HG03039 (cell line): ENCODE data around the gene PFKL.
"Not testable (repeated sequence)": the region's sequence is repeated elsewhere in the genome, so short reads cannot be mapped to it uniquely, and the experiment has no call there.

Source experiments
- ATAC-seq: cut with Tn5 transposase; IDR thresholded peaks from one replicate; pipeline ENCODE4 v1.9.1; 2021; ENCODE audit warnings: mild to moderate bottlenecking, moderate library complexity; ENCODE audit not compliant: unreplicated experiment

PFKL gene

GRCh38 chr21:44337941-44338895 is 38.4 kb downstream of the PFKL start:
- no peak for ATAC-seq

GRCh38 chr21:44338971-44339910 is 39.4 kb downstream of the PFKL start, which contains the start of gene CFAP410:
Gene CFAP410 (minus strand): TSS chr21:44339390. CDS start chr21:44339194, 196 bp downstream.
- peak; percentile 74 for ATAC-seq

- not testable (repeated sequence) for ATAC-seq
These were observed 42.0 kb downstream of the PFKL start for GRCh38 chr21:44341726-44342458.

DNA sequence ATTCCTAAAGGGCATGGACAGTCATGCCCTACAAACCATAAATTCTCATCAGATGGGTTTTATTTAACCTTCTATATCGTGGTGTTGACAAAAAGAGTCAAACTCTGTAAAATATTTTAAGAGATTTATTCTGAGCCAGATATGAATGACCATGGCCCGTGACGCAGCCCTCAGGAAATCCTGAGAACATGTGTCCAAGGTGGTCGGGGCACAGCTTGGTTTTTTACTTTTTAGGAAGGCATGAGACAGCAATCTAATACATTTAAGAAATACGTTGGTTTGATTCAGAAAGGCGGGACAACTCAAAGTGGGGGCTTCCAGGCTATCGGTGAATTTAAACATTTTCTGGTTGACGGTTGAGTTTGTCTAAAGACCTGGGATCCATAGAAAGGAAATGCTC is 43.1 kb downstream of the PFKL start:
- ATAC-seq: not testable (repeated sequence)

GRCh38 chr21:44344541-44345183 is 44.8 kb downstream of the PFKL start:
- no peak for ATAC-seq

- no peak for ATAC-seq
These were observed 45.6 kb downstream of the PFKL start for GRCh38 chr21:44345495-44345894.

GRCh38 chr21:44347911-44348451 is 48.1 kb downstream of the PFKL start:
- no peak for ATAC-seq

DNA sequence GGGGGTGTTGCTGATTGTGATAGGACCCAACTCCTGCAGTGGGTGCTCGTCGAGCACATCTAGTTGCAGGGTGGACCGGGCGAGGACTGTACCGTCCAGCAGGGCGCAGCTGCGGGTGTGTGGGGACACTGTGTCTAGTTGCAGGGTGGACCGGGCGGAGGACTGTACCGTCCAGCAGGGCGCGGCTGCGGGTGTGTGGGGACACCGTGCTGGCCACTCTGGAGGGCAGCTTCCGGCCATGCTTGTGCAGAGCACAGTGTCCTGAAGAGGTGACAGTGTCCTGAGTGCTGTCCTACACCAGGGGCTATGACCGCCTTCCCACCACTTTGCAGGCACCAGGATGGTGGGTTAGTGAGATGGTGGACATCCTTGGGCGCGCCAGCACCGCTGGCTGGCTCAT is 49.0 kb downstream of the PFKL start:
- ATAC-seq: no peak

DNA sequence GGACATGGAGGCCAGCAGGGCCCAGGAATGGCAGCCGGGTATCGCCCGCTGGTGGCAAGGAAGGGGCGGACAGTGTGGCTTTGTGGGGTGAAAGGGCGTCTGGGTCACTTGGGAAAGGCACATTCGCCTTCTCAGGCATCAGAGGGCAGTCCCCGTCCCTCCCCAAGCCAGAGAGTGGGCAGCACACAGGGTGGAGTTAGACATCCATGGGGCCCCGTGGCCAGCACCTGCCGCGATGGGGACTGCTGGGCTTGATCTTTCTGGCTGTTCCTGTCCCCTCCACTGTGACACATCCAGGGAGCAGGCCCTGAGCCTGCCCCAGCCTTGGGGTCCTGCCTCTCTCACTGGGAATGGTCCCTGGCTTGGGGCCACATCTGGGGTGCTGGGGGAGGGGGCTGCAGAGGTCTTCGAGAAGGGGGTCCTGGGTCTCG is 49.6 kb downstream of the PFKL start:
- no peak for ATAC-seq

DNA sequence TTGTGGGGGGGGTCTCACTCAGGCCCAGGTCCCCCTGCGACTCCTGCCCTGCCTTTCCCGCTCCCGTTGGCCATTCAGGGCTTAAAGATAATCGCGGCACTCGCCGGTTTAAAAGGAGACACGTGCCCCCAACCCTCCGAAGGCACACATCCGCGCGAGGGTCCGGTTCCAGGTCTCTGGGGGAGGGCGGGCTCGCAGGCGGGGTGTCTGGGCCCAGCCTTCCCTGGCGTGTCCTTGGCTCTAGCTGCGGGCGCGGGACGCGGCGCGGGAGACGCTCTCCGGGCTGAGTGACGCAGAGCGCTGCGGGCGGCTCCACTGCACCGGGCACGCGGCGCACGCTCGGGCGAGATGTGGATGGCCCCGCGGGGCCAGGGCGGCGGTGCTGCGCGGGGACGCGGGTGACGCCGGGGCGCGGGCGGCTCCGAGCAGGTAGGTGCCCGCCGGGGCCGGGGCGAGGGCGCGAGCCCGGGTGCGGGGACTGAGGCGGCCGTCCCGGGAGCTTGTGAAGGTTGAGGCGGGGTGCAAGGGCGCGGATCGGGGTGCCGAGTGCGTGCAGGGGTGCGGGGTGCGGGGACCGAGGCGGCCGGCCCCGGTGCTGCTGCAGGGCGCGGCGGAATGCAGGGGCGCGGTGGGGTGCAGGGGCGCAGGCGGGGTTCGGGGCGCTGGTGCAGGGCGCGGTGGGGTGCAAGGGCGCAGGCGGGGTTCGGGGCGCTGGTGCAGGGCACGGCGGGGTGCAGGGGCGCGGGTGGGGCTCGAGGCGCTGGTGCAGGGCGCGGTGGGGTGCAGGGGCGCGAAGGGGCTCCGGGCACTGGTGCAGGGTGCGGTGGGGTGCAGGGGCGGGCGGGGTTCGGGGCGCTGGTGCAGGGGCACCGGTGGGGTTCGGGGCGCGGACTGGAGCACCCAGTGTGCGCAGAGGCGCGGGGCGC is 50.3 kb downstream of the PFKL start:
- ATAC-seq: no peak

DNA sequence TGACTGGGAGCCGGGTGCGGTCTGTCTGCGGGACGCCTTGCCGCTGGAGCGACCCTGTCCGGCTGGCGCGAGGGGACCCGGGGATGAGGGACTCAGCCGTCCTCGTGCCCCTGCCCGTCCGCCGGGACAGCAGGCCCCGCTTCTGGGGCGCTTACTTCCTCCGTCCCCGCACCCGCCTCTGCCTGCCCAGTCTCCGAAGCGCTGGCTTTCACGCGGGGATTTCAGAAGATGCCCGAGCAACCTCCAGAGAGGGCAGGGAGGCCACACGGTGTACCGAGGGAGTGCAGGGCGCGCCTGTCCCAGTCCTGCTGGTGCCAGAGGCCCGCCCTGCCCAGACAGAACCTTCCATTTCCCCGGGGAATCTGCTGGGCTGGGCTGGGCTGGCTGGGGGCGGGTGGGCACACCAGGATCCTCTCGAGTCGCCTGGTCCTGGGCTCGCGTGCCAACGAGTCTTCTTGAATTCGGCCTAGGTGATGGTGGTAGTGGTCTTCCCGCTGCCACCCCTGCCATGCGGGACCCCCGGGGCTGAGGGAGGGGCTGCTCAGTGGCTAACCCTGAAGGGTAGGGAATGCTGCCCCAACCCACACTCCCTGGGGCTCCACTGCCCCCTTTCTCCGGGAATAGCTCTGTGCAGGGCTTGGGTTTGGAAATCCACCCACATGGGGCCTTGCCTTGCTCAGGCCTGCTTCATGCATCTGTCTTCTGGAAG is 51.1 kb downstream of the PFKL start:
- no peak for ATAC-seq

- no peak for ATAC-seq
These were observed 51.8 kb downstream of the PFKL start for GRCh38 chr21:44351535-44352252.

GRCh38 chr21:44352253-44352860 is 52.5 kb downstream of the PFKL start:
- ATAC-seq: no peak

GRCh38 chr21:44353191-44353970 is 53.5 kb downstream of the PFKL start, which contains the start of gene TRPM2:
Gene TRPM2 (plus strand): TSS chr21:44353621. CDS start chr21:44353701, 80 bp downstream.
- no peak for ATAC-seq

GRCh38 chr21:44354001-44354405 is 54.1 kb downstream of the PFKL start:
- ATAC-seq: no peak
